H1 (cell line): Measurements from ENCODE around the gene ANKH. TPM values are rescaled to one million over a fixed set of nuclear protein-coding genes. Genes with fewer than 3 reads are reported as not detected.
A peak's percentile ranks its signal among the peaks of the same experiment; 100 is the strongest.

ENCODE experiments used
- CTCF ChIA-PET: fragments of 300-600 bp; sonication (Branson Sonifier 250); formaldehyde crosslinking; loops from one replicate; lab custom pipeline; 2021; ENCODE audit not compliant: partially characterized antibody; lab: Charles Lee
- POLR2A ChIA-PET: fragments of 300-600 bp; sonication (Branson Sonifier 250); formaldehyde crosslinking; loops from one replicate; lab custom pipeline; 2021; ENCODE audit warnings: inconsistent platforms; ENCODE audit not compliant: partially characterized antibody; lab: Charles Lee
- DNase-seq, 2 experiments: peaks; one replicate each; pipeline versions ENCODE4 v3.0.0 to v3.0.0-alpha.2; 2010 to 2022; ENCODE audit warnings: low spot score in 2 of 2, low read depth in 1 of 2, mixed read lengths in 1 of 2
- FAIRE-seq: peaks from 2 replicates; lab custom pipeline; 2011; peaks lifted over from hg19 to GRCh38; lab: Jason Lieb, UNC
- H2AFZ ChIP-seq: 2 replicates; pipeline ENCODE4 v1.8.1; 2012; ENCODE audit warnings: low read length, inconsistent platforms
- H2AK5ac ChIP-seq: 2 replicates; pipeline ENCODE4 v1.6.1; 2013; ENCODE audit warnings: low read depth, low read length
- H2BK120ac ChIP-seq: replicated peaks from 2 replicates; pipeline ENCODE3; 2013; ENCODE audit warnings: low read depth, low read length, inconsistent platforms
- H2BK12ac ChIP-seq: 2 replicates; pipeline ENCODE4 v1.6.1; 2013; ENCODE audit warnings: low read depth, low read length
- H2BK15ac ChIP-seq: 2 replicates; pipeline ENCODE4 v1.6.1; 2013; ENCODE audit warnings: low read length
- H2BK20ac ChIP-seq: 2 replicates; pipeline ENCODE4 v1.6.1; 2013; ENCODE audit warnings: low read length
- H2BK5ac ChIP-seq: 2 replicates; pipeline ENCODE4 v1.6.1; 2013; ENCODE audit warnings: low read depth, low read length
- H3K14ac ChIP-seq: 2 replicates; pipeline ENCODE4 v1.6.1; 2013; ENCODE audit warnings: inconsistent platforms; ENCODE audit not compliant: insufficient read length
- H3K18ac ChIP-seq: 2 replicates; pipeline ENCODE4 v1.6.1; 2013; ENCODE audit warnings: low read length; ENCODE audit errors: extremely low read depth
- H3K23ac ChIP-seq: 2 replicates; pipeline ENCODE4 v1.6.1; 2013; ENCODE audit warnings: inconsistent platforms; ENCODE audit not compliant: insufficient read length
- H3K23me2 ChIP-seq: 2 replicates; pipeline ENCODE4 v1.6.1; 2013; ENCODE audit warnings: low read depth, low read length
- H3K27ac ChIP-seq: 2 replicates; pipeline ENCODE4 v1.6.1; 2011; ENCODE audit warnings: low read depth, low read length, inconsistent platforms
- H3K27me3 ChIP-seq, 4 experiments: replicated peaks in 1 of 4; 1 replicate in 1 of 4; 2 replicates in 3 of 4; pipeline versions ENCODE4 v1.6.1 to v1.8.1; 2011 to 2013; ENCODE audit warnings: low read length in 3 of 4, mild to moderate bottlenecking in 3 of 4, inconsistent platforms in 2 of 4, mixed read lengths in 2 of 4, moderate library complexity in 1 of 4; ENCODE audit not compliant: control insufficient read depth in 3 of 4, insufficient read depth in 3 of 4; ENCODE audit errors: extremely low read depth in 1 of 4
- H3K36me3 ChIP-seq, 4 experiments: 2 replicates each; pipeline versions ENCODE4 v1.6.1 to v1.8.1; 2011 to 2013; ENCODE audit warnings: mild to moderate bottlenecking in 4 of 4, low read length in 3 of 4, moderate library complexity in 2 of 4, control low read depth in 1 of 4, inconsistent platforms in 1 of 4; ENCODE audit not compliant: insufficient read depth in 4 of 4, control insufficient read depth in 2 of 4
- H3K4ac ChIP-seq: replicated peaks from 2 replicates; pipeline ENCODE3; 2013; ENCODE audit warnings: low read length, low read depth, mixed read lengths, inconsistent platforms; ENCODE audit not compliant: insufficient read length
- H3K4me1 ChIP-seq, 4 experiments: replicated peaks in 1 of 4; 1 replicate in 1 of 4; 2 replicates in 3 of 4; pipeline versions ENCODE4 v1.6.1 to v1.8.1; 2011 to 2013; ENCODE audit warnings: low read length in 3 of 4, inconsistent platforms in 2 of 4, mixed read lengths in 1 of 4; ENCODE audit not compliant: insufficient read depth in 4 of 4, control insufficient read depth in 3 of 4
- H3K4me2 ChIP-seq, 2 experiments: 2 replicates each; pipeline versions ENCODE4 v1.6.1 to v1.8.1; 2011 to 2013; ENCODE audit warnings: low read depth in 2 of 2, low read length in 2 of 2, control low read depth in 1 of 2, inconsistent platforms in 1 of 2, mild to moderate bottlenecking in 1 of 2; ENCODE audit not compliant: insufficient read depth in 1 of 2
- H3K4me3 ChIP-seq, 4 experiments: fragments of 200-600, 300-600 bp in 1 of 4; sonication (generic), shearing (Covaris generic), sonication (Bioruptor Twin) in 1 of 4; 2 replicates each; pipeline versions ENCODE4 v1.5.1 to v1.8.1; 2011 to 2016; ENCODE audit warnings: low read length in 4 of 4, low read depth in 3 of 4, control low read depth in 2 of 4, inconsistent platforms in 2 of 4, mild to moderate bottlenecking in 2 of 4, mixed read lengths in 1 of 4, moderate library complexity in 1 of 4; ENCODE audit not compliant: insufficient read depth in 2 of 4; ENCODE audit errors: extremely low read depth in 1 of 4
- H3K56ac ChIP-seq: replicated peaks from 2 replicates; pipeline ENCODE3; 2013; ENCODE audit warnings: low read depth, mild to moderate bottlenecking, mixed read lengths, low read length, inconsistent platforms; ENCODE audit not compliant: insufficient read length
- H3K79me1 ChIP-seq: 2 replicates; pipeline ENCODE4 v1.6.1; 2013; ENCODE audit warnings: low read depth, low read length, control low read depth
- H3K79me2 ChIP-seq, 2 experiments: 2 replicates each; pipeline versions ENCODE4 v1.6.1 to v1.8.1; 2012 to 2013; ENCODE audit warnings: low read length in 2 of 2, mild to moderate bottlenecking in 2 of 2, inconsistent platforms in 1 of 2; ENCODE audit not compliant: insufficient read depth in 2 of 2, control insufficient read depth in 1 of 2
- H3K9ac ChIP-seq, 4 experiments: replicated peaks in 1 of 4; 1 replicate in 1 of 4; 2 replicates in 3 of 4; pipeline versions ENCODE4 v1.6.1 to v1.8.1; 2011 to 2013; ENCODE audit warnings: low read depth in 3 of 4, low read length in 3 of 4, control low read depth in 2 of 4, mild to moderate bottlenecking in 2 of 4, moderate library complexity in 2 of 4, inconsistent platforms in 1 of 4; ENCODE audit errors: extremely low read depth in 1 of 4
- H3K9me3 ChIP-seq, 2 experiments: 2 replicates each; pipeline versions ENCODE4 v1.6.1 to v1.8.1; 2012 to 2013; ENCODE audit warnings: mild to moderate bottlenecking in 2 of 2, moderate library complexity in 2 of 2, control low read depth in 1 of 2, inconsistent platforms in 1 of 2, low read depth in 1 of 2, low read length in 1 of 2, mixed read lengths in 1 of 2; ENCODE audit not compliant: insufficient read depth in 2 of 2
- H4K20me1 ChIP-seq, 2 experiments: replicated peaks in 1 of 2; 2 replicates each; pipeline versions ENCODE3 to v1.8.1; 2011 to 2013; ENCODE audit warnings: inconsistent platforms in 2 of 2, low read length in 2 of 2, mild to moderate bottlenecking in 1 of 2; ENCODE audit not compliant: insufficient read depth in 2 of 2, control insufficient read depth in 1 of 2
- H4K5ac ChIP-seq: 2 replicates; pipeline ENCODE4 v1.6.1; 2013; ENCODE audit warnings: low read length, low read depth, mixed read lengths, inconsistent platforms; ENCODE audit not compliant: insufficient read length
- H4K8ac ChIP-seq: 2 replicates; pipeline ENCODE4 v1.8.0; 2013; ENCODE audit warnings: mild to moderate bottlenecking, moderate library complexity, low read length, inconsistent platforms; ENCODE audit not compliant: insufficient read depth; ENCODE audit errors: extremely low read depth
- H4K91ac ChIP-seq: replicated peaks from 2 replicates; pipeline ENCODE3; 2013; ENCODE audit warnings: low read length, mixed read lengths, inconsistent platforms; ENCODE audit not compliant: insufficient read length
- ASH2L ChIP-seq: fragments of 200-600, 300-600 bp; sonication (generic); IDR thresholded peaks from one replicate; pipeline ENCODE4 v1.7.1; 2017; ENCODE audit warnings: low read length
- CBX5 ChIP-seq: fragments of 300-800, 300-1000 bp; sonication (generic); IDR thresholded peaks from 2 replicates; pipeline ENCODE4 v1.7.1; 2016; ENCODE audit warnings: antibody characterized with exemption, low read length, low read depth
- CHD1 ChIP-seq: IDR thresholded peaks from 2 replicates; pipeline ENCODE4 v1.6.1; 2012; ENCODE audit warnings: low read depth, low read length, improper control_type of control experiment
- CTBP2 ChIP-seq: IDR thresholded peaks from 2 replicates; pipeline ENCODE4 v1.7.0; 2011; ENCODE audit warnings: borderline replicate concordance, mild to moderate bottlenecking, moderate library complexity, mixed read lengths, low read length; ENCODE audit not compliant: insufficient read depth, insufficient read length
- EGR1 ChIP-seq: IDR thresholded peaks from 2 replicates; pipeline ENCODE4 v1.6.1; 2011; ENCODE audit warnings: low read depth, low read length, borderline replicate concordance
- KDM1A ChIP-seq: fragments of 200-600, 300-600 bp; sonication (generic); IDR thresholded peaks from 2 replicates; pipeline ENCODE4 v1.7.1; 2016; ENCODE audit warnings: mild to moderate bottlenecking, low read length, borderline replicate concordance
- RFX5 ChIP-seq: IDR thresholded peaks from 2 replicates; pipeline ENCODE4 v1.6.1; 2011; ENCODE audit warnings: low read depth, low read length, improper control_type of control experiment, borderline replicate concordance
- SIN3A ChIP-seq, 2 experiments: IDR thresholded peaks in 1 of 2; conservative IDR thresholded peaks in 1 of 2; 2 replicates each; pipeline ENCODE4 v1.6.1; 2011 to 2012; ENCODE audit warnings: low read length in 2 of 2, improper control_type of control experiment in 1 of 2, low read depth in 1 of 2, mild to moderate bottlenecking in 1 of 2
- SRF ChIP-seq: IDR thresholded peaks from 2 replicates; pipeline ENCODE4 v1.6.1; 2011; ENCODE audit warnings: mild to moderate bottlenecking, low read depth, low read length, moderate library complexity
- TBP ChIP-seq: IDR thresholded peaks from 2 replicates; pipeline ENCODE4 v1.6.1; 2011; ENCODE audit warnings: low read depth, low read length, improper control_type of control experiment
- TEAD4 ChIP-seq: IDR thresholded peaks from 2 replicates; pipeline ENCODE4 v1.6.1; 2012; ENCODE audit warnings: low read depth, low read length, inconsistent platforms, mixed read lengths
- WGBS, 2 experiments: shearing (Covaris generic) in 1 of 2; methylation state at CpG; one replicate each; pipeline versions ENCODE4 v1.1.6 to v1.1.7; 2013 to 2015; ENCODE audit warnings: low lambda C conversion rate in 2 of 2, mixed read lengths in 2 of 2, inconsistent platforms in 1 of 2, low coverage in 1 of 2, missing lambda C conversion rate in 1 of 2; ENCODE audit not compliant: insufficient replicate concordance in 2 of 2, insufficient coverage in 1 of 2, insufficient read length in 1 of 2; ENCODE audit errors: extremely low coverage in 1 of 2, missing lambda C conversion rate in 1 of 2; 5-methylcytosine and 5-hydroxymethylcytosine counted together
- polyA plus RNA-seq, 7 experiments: library from polyadenylated mRNA; depleted of rRNA in 3 of 7; stranded (reverse) in 5 of 7; unstranded in 2 of 7; fragments of >200 nt in 5 of 7; fragments of 200-250 nt in 2 of 7; gene quantifications; 1 replicate in 5 of 7; 2 replicates in 1 of 7; 4 replicates in 1 of 7; pipeline versions ENCODE4 v1.2.1 to v1.2.3, GENCODE V29; 2011 to 2013; ENCODE audit warnings: missing spikeins in 2 of 7, mixed read lengths in 2 of 7
- total RNA-seq: library from RNA; stranded (reverse); fragmentation: NEBNext Ultra II Directional; extraction: Animal tissue kit (Norgen Biotek cat#: 25700); gene quantifications from 2 replicates; pipeline ENCODE4 v1.2.1, GENCODE V29; 2021

The ANKH gene
- total and polyA plus RNA-seq, 2 of the 8 experiments (the other 6 are each of a cell fraction or from before 2014, with no cell fraction given): 5.3 to 13.0 TPM

GRCh38 chr5:14737291-14737690, 134.3 kb downstream of the ANKH start:
- Histone ChIP-seq H3K27ac (no peak overlapping the region), H3K36me3 (no peaks in the 10 kb centered on the region), H3K27me3 (no peaks in the 10 kb centered on the region), H3K23me2 (no peaks in the 10 kb centered on the region), H2BK12ac (no peak overlapping the region), H2BK120ac (no peak overlapping the region), H3K18ac (no peak overlapping the region), H3K9ac (no peak overlapping the region), H2BK15ac (no peak overlapping the region; the same call in 1 of the 2 replicates), H3K23ac (no peak overlapping the region), H4K91ac (no peak overlapping the region), H3K4ac (no peak overlapping the region), H3K56ac (no peak overlapping the region), H3K79me2 (no peaks in the 10 kb centered on the region), H2BK20ac (no peak overlapping the region), H3K79me1 (no peaks in the 10 kb centered on the region), H3K4me3 (no peak overlapping the region), H3K4me1 (peaks cover 0 to 14% (median 6%) of the 10 kb centered on the region in 4 experiments; a peak in 6 of 7 replicates), H2BK5ac (no peak overlapping the region), H4K5ac (no peak overlapping the region), H3K9me3 (no peaks in the 10 kb centered on the region), H4K20me1 (no peaks in the 10 kb centered on the region), H2AK5ac (no peak overlapping the region), H3K4me2 (no peak overlapping the region), H4K8ac (peak overlapping the region; percentile 26; the same call in 1 of the 2 replicates), H3K14ac (no peak overlapping the region), H2AFZ (no peak overlapping the region)
- ChIA-PET POLR2A (interaction anchor here (1.0 to 1.7 kb wide), 2 partner anchors 9 to 107 kb away, joined by 3 read pairs; no protein-coding TSS in a partner anchor), CTCF (interaction anchor here (0.9 to 2.5 kb wide), 4 partner anchors 10 to 41 kb away, joined by 4 to 11 read pairs (median 4); no protein-coding TSS in a partner anchor)
- no peak for TF ChIP-seq CBX5
- no peak for TF ChIP-seq SIN3A (conservative IDR thresholded peaks at IDR 0.05 in 1 of 2, IDR thresholded peaks at IDR 0.05 in 1 of 2; ENCODE audit: low read depth in 1 of 2, low read length in 2 of 2)
- no peak for TF ChIP-seq SRF
- no peak for TF ChIP-seq TEAD4
- no peak for TF ChIP-seq EGR1
- TF ChIP-seq TBP: no peak
- no peak for TF ChIP-seq KDM1A
- TF ChIP-seq RFX5: no peak
- TF ChIP-seq ASH2L: no peak
- no peak for TF ChIP-seq CTBP2
- TF ChIP-seq CHD1: no peak
- WGBS, 2 experiments: 95% methylated on average over 10 of the region's 10 CpGs; no CpG with 5 or more reads in 1 of the 2 experiments
- FAIRE-seq: no peak
- DNase-seq: no peak
